HG02571 (cell line): ENCODE measurements around the gene SLC19A2.
"Not testable (repeated sequence)": the region's sequence is repeated elsewhere in the genome, so short reads cannot be mapped to it uniquely, and the experiment has no call there.

Experiments
- ATAC-seq: cut with Tn5 transposase; IDR thresholded peaks from one replicate; pipeline ENCODE4 v1.9.1; 2021; ENCODE audit warnings: mild to moderate bottlenecking, moderate library complexity; ENCODE audit not compliant: unreplicated experiment

The SLC19A2 gene

GRCh38 chr1:169509354-169509753, 23.6 kb upstream of the SLC19A2 start:
- ATAC-seq = no peak

GRCh38 chr1:169508432-169509338, 22.9 kb upstream of the SLC19A2 start:
- ATAC-seq = no peak

- no peak for ATAC-seq
These were observed 21.7 kb upstream of the SLC19A2 start for GRCh38 chr1:169507413-169507812.

- ATAC-seq = not testable (repeated sequence)
These were observed 17.9 kb upstream of the SLC19A2 start for GRCh38 chr1:169503601-169504000.

- no peak for ATAC-seq
These were observed 14.1 kb upstream of the SLC19A2 start for GRCh38 chr1:169499807-169500206.

- no peak for ATAC-seq
These were observed 11.6 kb upstream of the SLC19A2 start for GRCh38 chr1:169497317-169497716.

- no peak for ATAC-seq
These were observed 10.2 kb upstream of the SLC19A2 start for GRCh38 chr1:169495916-169496315.

- no peak for ATAC-seq
These were observed 9.5 kb upstream of the SLC19A2 start for GRCh38 chr1:169495046-169495775.

GRCh38 chr1:169494343-169494742, 8.6 kb upstream of the SLC19A2 start:
- no peak for ATAC-seq

GRCh38 chr1:169493251-169493650, 7.5 kb upstream of the SLC19A2 start:
- no peak for ATAC-seq

GRCh38 chr1:169491845-169492281, 6.1 kb upstream of the SLC19A2 start:
- peak; percentile 62 for ATAC-seq

GRCh38 chr1:169488157-169488556, 2.4 kb upstream of the SLC19A2 start:
- no peak for ATAC-seq

- no peak for ATAC-seq
These were observed 1.8 kb upstream of the SLC19A2 start for GRCh38 chr1:169487561-169487960.

GRCh38 chr1:169487133-169487532, 1.4 kb upstream of the SLC19A2 start:
- ATAC-seq = no peak

- ATAC-seq = no peak
These were observed 722 bp upstream of the SLC19A2 start for GRCh38 chr1:169486281-169487051.

GRCh38 chr1:169484683-169485430, 887 bp downstream of the SLC19A2 start:
- ATAC-seq = peak; percentile 15

GRCh38 chr1:169484101-169484500, 1.6 kb downstream of the SLC19A2 start:
- no peak for ATAC-seq

GRCh38 chr1:169483500-169483966, 2.2 kb downstream of the SLC19A2 start:
- no peak for ATAC-seq

- ATAC-seq = no peak
These were observed 6.2 kb downstream of the SLC19A2 start for GRCh38 chr1:169479363-169480066.
